CD14-positive monocyte (primary cell): ENCODE measurements around the gene CDC42BPB. TPM values are rescaled to one million over a fixed set of nuclear protein-coding genes. Genes with fewer than 3 reads are reported as not detected.

Experiments used
- DNase-seq, 3 donors: peaks; one replicate each; pipeline ENCODE4 v3.0.0-alpha.2; 2011 to 2022
- H2AFZ ChIP-seq: 2 replicates; pipeline ENCODE4 v1.6.0; 2012; ENCODE audit warnings: mild to moderate bottlenecking, low read depth, low read length, inconsistent platforms; ENCODE audit not compliant: insufficient read depth, poor library complexity, severe bottlenecking
- H3K27ac ChIP-seq, 2 donors: 1 replicate in 1 of 2; 2 replicates in 1 of 2; pipeline ENCODE4 v1.5.1; 2012 to 2013; ENCODE audit warnings: low read length in 2 of 2, control low read depth in 1 of 2, inconsistent platforms in 1 of 2, low read depth in 1 of 2, mild to moderate bottlenecking in 1 of 2
- H3K27me3 ChIP-seq, 2 donors: one replicate each; pipeline versions ENCODE4 v1.6.0 to v1.6.1; 2011 to 2013; ENCODE audit warnings: low read length in 2 of 2; ENCODE audit not compliant: control insufficient read depth in 2 of 2, insufficient read depth in 2 of 2
- H3K36me3 ChIP-seq, 2 donors: replicated peaks in 1 of 2; 1 replicate in 1 of 2; 2 replicates in 1 of 2; pipeline versions ENCODE4 v1.5.1 to v1.6.1; 2012 to 2013; ENCODE audit warnings: low read length in 2 of 2, control low read depth in 1 of 2, inconsistent platforms in 1 of 2, mild to moderate bottlenecking in 1 of 2; ENCODE audit not compliant: insufficient read depth in 2 of 2, control insufficient read depth in 1 of 2
- H3K4me1 ChIP-seq, 2 donors: 1 replicate in 1 of 2; 2 replicates in 1 of 2; pipeline versions ENCODE4 v1.5.1 to v1.6.1; 2012 to 2013; ENCODE audit warnings: low read length in 2 of 2, control low read depth in 1 of 2, inconsistent platforms in 1 of 2, mild to moderate bottlenecking in 1 of 2, moderate library complexity in 1 of 2; ENCODE audit not compliant: insufficient read depth in 2 of 2, control insufficient read depth in 1 of 2
- H3K4me2 ChIP-seq: replicated peaks from 2 replicates; pipeline ENCODE3; 2012; ENCODE audit warnings: low read length, moderate library complexity, mild to moderate bottlenecking; ENCODE audit not compliant: poor library complexity, severe bottlenecking; ENCODE audit errors: extremely low read depth
- H3K4me3 ChIP-seq, 3 experiments: fragments of 200-600 bp in 1 of 3; sonication (generic) in 1 of 3; replicated peaks in 1 of 3; 1 replicate in 2 of 3; 2 replicates in 1 of 3; pipeline ENCODE4 v1.5.1; 2011 to 2013; ENCODE audit warnings: low read length in 3 of 3, mild to moderate bottlenecking in 3 of 3, control low read depth in 2 of 3, low read depth in 2 of 3, inconsistent platforms in 1 of 3, moderate library complexity in 1 of 3
- H3K79me2 ChIP-seq: 2 replicates; pipeline ENCODE4 v1.6.0; 2012; ENCODE audit warnings: mild to moderate bottlenecking, control low read depth, inconsistent platforms, low read length, moderate library complexity; ENCODE audit not compliant: insufficient read depth
- H3K9ac ChIP-seq: 2 replicates; pipeline ENCODE4 v1.6.0; 2017; ENCODE audit warnings: low read length, mild to moderate bottlenecking; ENCODE audit not compliant: insufficient read depth, poor library complexity, severe bottlenecking
- H3K9me3 ChIP-seq, 2 donors: replicated peaks in 1 of 2; 1 replicate in 1 of 2; 2 replicates in 1 of 2; pipeline versions ENCODE4 v1.5.1 to v1.6.1; 2012 to 2013; ENCODE audit warnings: low read length in 2 of 2, control low read depth in 1 of 2; ENCODE audit not compliant: control insufficient read depth in 1 of 2, insufficient read depth in 1 of 2
- H4K20me1 ChIP-seq: 2 replicates; pipeline ENCODE4 v1.6.0; 2012; ENCODE audit warnings: mild to moderate bottlenecking, low read length, control low read depth, moderate library complexity; ENCODE audit not compliant: insufficient read depth
- H3K27ac Mint-ChIP-seq, 7 donors: one replicate each; pipeline ENCODE4 v1.8.0; 2020; ENCODE audit warnings: mild to moderate bottlenecking in 7 of 7, mixed read lengths in 7 of 7, moderate library complexity in 6 of 7, inconsistent platforms in 2 of 7
- H3K27me3 Mint-ChIP-seq, 3 donors: one replicate each; pipeline ENCODE4 v1.8.0; 2021 to 2022; ENCODE audit warnings: low read depth in 3 of 3, mild to moderate bottlenecking in 3 of 3, mixed read lengths in 3 of 3, moderate library complexity in 3 of 3, inconsistent platforms in 1 of 3
- H3K36me3 Mint-ChIP-seq, 2 donors: one replicate each; pipeline ENCODE4 v1.8.0; 2020; ENCODE audit warnings: mixed read lengths in 2 of 2, inconsistent platforms in 1 of 2, mild to moderate bottlenecking in 1 of 2
- H3K4me1 Mint-ChIP-seq: one replicate; pipeline ENCODE4 v1.8.0; 2020; ENCODE audit warnings: mild to moderate bottlenecking, mixed read lengths
- H3K4me3 Mint-ChIP-seq, 2 donors: one replicate each; pipeline ENCODE4 v1.8.0; 2020; ENCODE audit warnings: mild to moderate bottlenecking in 2 of 2, mixed read lengths in 2 of 2, moderate library complexity in 1 of 2
- H3K9me3 Mint-ChIP-seq, 7 donors: one replicate each; pipeline ENCODE4 v1.8.0; 2020 to 2022; ENCODE audit warnings: mixed read lengths in 7 of 7, mild to moderate bottlenecking in 6 of 7, moderate library complexity in 6 of 7, inconsistent platforms in 2 of 7
- WGBS: methylation state at CpG from one replicate; pipeline ENCODE4 v1.1.5; 2013; ENCODE audit warnings: missing lambda C conversion rate; ENCODE audit not compliant: insufficient coverage; 5-methylcytosine and 5-hydroxymethylcytosine counted together
- intact Hi-C, 2 donors: fragments of 100-400 bp; cut with micrococcal nuclease; formaldehyde crosslinking; loops; one replicate each; pipeline versions ENCODE4 v1.15.0 to v1.15.1; 2023
- polyA plus RNA-seq, 3 donors: library from polyadenylated mRNA; depleted of rRNA in 1 of 3; unstranded in 2 of 3; stranded (reverse) in 1 of 3; fragments of 300-500 nt in 2 of 3; fragments of >200 nt in 1 of 3; fragmentation: Illumina TruSeq in 2 of 3; gene quantifications; 1 replicate in 2 of 3; 2 replicates in 1 of 3; pipeline ENCODE4 v1.2.3, GENCODE V29; 2012 to 2021
- TF ChIP-seq, protein P1 (sequence below): fragments of 200-600 bp; IDR thresholded peaks from one replicate; pipeline ENCODE4 v1.8.0; 2022; ENCODE audit warnings: antibody characterized with exemption, mild to moderate bottlenecking

CDC42BPB gene
- polyA plus RNA-seq, 3 donors, result 0.25 to 19.0 (median 0.60) TPM

DNA sequence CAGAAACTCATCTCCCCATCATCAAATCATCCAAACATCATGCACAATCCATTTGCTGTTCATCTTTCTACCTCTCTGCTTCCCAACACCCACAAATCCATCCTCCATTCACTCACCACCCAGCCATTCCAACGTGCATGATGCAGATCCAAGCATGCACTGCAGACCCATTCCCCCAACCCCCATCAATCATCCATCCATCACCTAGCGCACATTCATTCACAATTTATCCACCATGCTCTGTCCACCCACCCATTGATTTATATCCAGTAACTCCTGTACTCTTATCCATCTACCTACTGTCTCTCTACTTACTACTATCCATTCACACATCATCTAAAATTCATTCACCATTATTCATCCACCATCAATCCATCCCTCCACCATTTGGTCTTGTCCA is 138.9 kb downstream of the CDC42BPB start:
- DNase-seq, result no peak
- no peak overlapping the region for H3K27ac ChIP-seq
- H2AFZ ChIP-seq, result no peak overlapping the region
- H3K4me3 ChIP-seq, result no peak overlapping the region
- intact Hi-C loops, result loop anchor here (1.0 to 5.0 kb wide), 2 partner anchors 221 to 224 kb away; no protein-coding TSS in a partner anchor
- TF ChIP-seq, protein P1, sequence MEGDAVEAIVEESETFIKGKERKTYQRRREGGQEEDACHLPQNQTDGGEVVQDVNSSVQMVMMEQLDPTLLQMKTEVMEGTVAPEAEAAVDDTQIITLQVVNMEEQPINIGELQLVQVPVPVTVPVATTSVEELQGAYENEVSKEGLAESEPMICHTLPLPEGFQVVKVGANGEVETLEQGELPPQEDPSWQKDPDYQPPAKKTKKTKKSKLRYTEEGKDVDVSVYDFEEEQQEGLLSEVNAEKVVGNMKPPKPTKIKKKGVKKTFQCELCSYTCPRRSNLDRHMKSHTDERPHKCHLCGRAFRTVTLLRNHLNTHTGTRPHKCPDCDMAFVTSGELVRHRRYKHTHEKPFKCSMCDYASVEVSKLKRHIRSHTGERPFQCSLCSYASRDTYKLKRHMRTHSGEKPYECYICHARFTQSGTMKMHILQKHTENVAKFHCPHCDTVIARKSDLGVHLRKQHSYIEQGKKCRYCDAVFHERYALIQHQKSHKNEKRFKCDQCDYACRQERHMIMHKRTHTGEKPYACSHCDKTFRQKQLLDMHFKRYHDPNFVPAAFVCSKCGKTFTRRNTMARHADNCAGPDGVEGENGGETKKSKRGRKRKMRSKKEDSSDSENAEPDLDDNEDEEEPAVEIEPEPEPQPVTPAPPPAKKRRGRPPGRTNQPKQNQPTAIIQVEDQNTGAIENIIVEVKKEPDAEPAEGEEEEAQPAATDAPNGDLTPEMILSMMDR, result no peak
- peaks cover 12 to 26% of the 10 kb centered on the region in 2 donors for H3K27me3 ChIP-seq
- H3K4me3 Mint-ChIP-seq, result no peak overlapping the region
- no peaks in the 10 kb centered on the region for H3K79me2 ChIP-seq
- H3K27me3 Mint-ChIP-seq, result peaks cover 0 to 5% (median 3%) of the 10 kb centered on the region in 3 donors
- H3K9me3 Mint-ChIP-seq, result peaks cover 0 to 6% (median 0%) of the 10 kb centered on the region in 7 donors
- peaks cover 0 to 9% of the 10 kb centered on the region in 2 donors for H3K9me3 ChIP-seq
- H3K36me3 ChIP-seq, result no peaks in the 10 kb centered on the region
- H3K27ac Mint-ChIP-seq, result no peak overlapping the region
- H3K9ac ChIP-seq, result no peak overlapping the region
- WGBS, result 69% methylated on average over 2 of the region's 2 CpGs
- H3K4me1 Mint-ChIP-seq, result peaks cover 3% of the 10 kb centered on the region
- peaks cover 21% of the 10 kb centered on the region for H4K20me1 ChIP-seq
- no peaks in the 10 kb centered on the region for H3K36me3 Mint-ChIP-seq
- no peak overlapping the region for H3K4me2 ChIP-seq
- no peaks in the 10 kb centered on the region for H3K4me1 ChIP-seq

DNA sequence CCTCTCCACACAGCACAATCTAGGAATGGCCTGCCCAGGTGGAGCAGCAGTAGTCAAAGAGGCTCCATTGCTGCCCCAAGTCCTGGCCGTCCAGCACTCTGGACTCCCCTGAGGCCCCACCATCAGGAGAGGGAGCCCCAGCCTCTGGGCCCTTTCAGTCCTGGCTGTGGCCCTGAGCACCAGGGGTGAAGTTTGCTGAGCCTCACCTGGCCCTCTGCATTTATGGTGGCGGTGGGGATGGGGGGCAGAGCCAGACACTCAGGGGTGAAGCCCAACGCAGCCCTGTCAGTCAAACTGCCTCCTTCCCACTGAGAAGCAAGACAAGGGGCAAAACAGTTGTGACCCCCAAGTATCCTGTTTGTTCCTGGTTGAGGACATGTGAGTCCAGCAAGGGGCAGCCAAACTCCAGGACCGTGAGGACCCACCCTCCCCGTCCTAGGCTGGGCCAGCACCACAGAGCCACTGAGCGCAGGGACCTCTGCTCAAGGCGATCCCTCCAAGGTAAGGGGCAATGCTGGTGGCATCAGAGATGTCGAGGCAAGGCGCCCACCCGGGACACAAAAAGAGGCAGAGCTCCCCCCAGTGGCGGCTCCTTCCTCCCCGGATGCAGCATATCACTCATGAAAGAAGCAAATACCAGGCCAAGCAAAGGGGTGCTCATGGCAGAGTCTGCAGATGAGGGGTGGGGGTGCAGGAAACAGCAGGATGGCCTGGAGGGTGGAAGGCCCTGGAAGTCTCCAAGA is 139.7 kb downstream of the CDC42BPB start:
- H3K4me1 Mint-ChIP-seq, result no peaks in the 10 kb centered on the region
- Histone ChIP-seq H3K4me2 (no peak overlapping the region), H3K9ac (no peak overlapping the region), H2AFZ (no peak overlapping the region), H4K20me1 (peaks cover 21% of the 10 kb centered on the region), H3K36me3 (no peaks in the 10 kb centered on the region), H3K27me3 (peaks cover 8 to 18% of the 10 kb centered on the region in 2 donors), H3K27ac (no peak overlapping the region), H3K4me1 (no peaks in the 10 kb centered on the region), H3K4me3 (no peak overlapping the region), H3K79me2 (no peaks in the 10 kb centered on the region), H3K9me3 (peaks cover 0 to 9% of the 10 kb centered on the region in 2 donors)
- WGBS, result 60% methylated on average over 10 of the region's 12 CpGs
- H3K27me3 Mint-ChIP-seq, result peaks cover 0 to 3% (median 0%) of the 10 kb centered on the region in 3 donors
- H3K27ac Mint-ChIP-seq, result no peak overlapping the region
- intact Hi-C loops, result loop anchor here (1.0 to 5.0 kb wide), 2 partner anchors 220 to 223 kb away; no protein-coding TSS in a partner anchor
- TF ChIP-seq, protein P1, result peak; percentile 71
- peaks cover under 1 to 2% of the 10 kb centered on the region in 2 donors for H3K36me3 Mint-ChIP-seq
- peak in 2 of 3 donors; percentile 10 to 24 for DNase-seq
- H3K9me3 Mint-ChIP-seq, result peaks cover 0 to 3% (median 0%) of the 10 kb centered on the region in 7 donors
- H3K4me3 Mint-ChIP-seq, result no peak overlapping the region
